Measurements from ENCODE around the gene SMYD3.

- TF ChIP-seq CTCF (IDR thresholded peaks at IDR 0.05) = no peak
- TF ChIP-seq POLR2A (IDR thresholded peaks at IDR 0.05) = no peak
These were observed 642.2 kb downstream of the SMYD3 start for GRCh38 chr1:245864872-245865271.
